Endothelial cell of umbilical vein (primary cell): ENCODE data around the gene MYO6. TPM values are rescaled to one million over a fixed set of nuclear protein-coding genes. Genes with fewer than 3 reads are reported as not detected.
"Not testable (repeated sequence)": the region's sequence is repeated elsewhere in the genome, so short reads cannot be mapped to it uniquely, and the experiment has no call there.

ENCODE experiments used
- Bru-seq: library from RNA; stranded (reverse); fragments of 400-500 nt; gene quantifications from one replicate; lab custom pipeline; 2021; lab: Mats Ljungman, UMichigan
- BruChase-seq, 2 experiments: library from RNA; stranded (reverse); fragments of 400-500 nt; gene quantifications; one replicate each; lab custom pipeline; 2021; lab: Mats Ljungman, UMichigan
- BruUV-seq: library from RNA; stranded (reverse); fragments of 400-500 nt; replicated peaks from 2 replicates; lab custom pipeline; 2021; lab: Mats Ljungman, UMichigan
- CTCF ChIA-PET: fragments of 300-600, 350-600 bp; sonication (Branson Sonifier 250); formaldehyde crosslinking; loops from one replicate; lab custom pipeline; 2021; ENCODE audit warnings: antibody characterized with exemption, inconsistent platforms; lab: Charles Lee
- POLR2A ChIA-PET: fragments of 300-600, 350-600 bp; sonication (Branson Sonifier 250); formaldehyde crosslinking; loops from one replicate; lab custom pipeline; 2021; ENCODE audit warnings: antibody characterized with exemption, inconsistent platforms; lab: Charles Lee
- DNase-seq: peaks from one replicate; pipeline ENCODE4 v3.0.0-alpha.2; 2011; ENCODE audit warnings: low read depth, low spot score
- FAIRE-seq: peaks from 2 replicates; lab custom pipeline; 2011; peaks lifted over from hg19 to GRCh38; lab: Jason Lieb, UNC
- H2AFZ ChIP-seq: 2 replicates; pipeline ENCODE4 v1.6.0; 2012; ENCODE audit warnings: low read depth, low read length, control low read depth, inconsistent platforms
- H3K27ac ChIP-seq: 2 replicates; pipeline ENCODE4 v1.5.1; 2011; ENCODE audit warnings: low read depth, mild to moderate bottlenecking, control low read depth, low read length, moderate library complexity; ENCODE audit not compliant: insufficient read depth
- H3K27me3 ChIP-seq, 2 experiments: 2 replicates each; pipeline versions ENCODE4 v1.6.0 to v1.6.1; 2011; ENCODE audit warnings: low read length in 2 of 2, mixed read lengths in 1 of 2; ENCODE audit not compliant: control insufficient read depth in 2 of 2, insufficient read depth in 2 of 2
- H3K36me3 ChIP-seq, 2 experiments: 2 replicates in 1 of 2; 3 replicates in 1 of 2; pipeline ENCODE4 v1.5.1; 2011; ENCODE audit warnings: low read length in 2 of 2, mild to moderate bottlenecking in 1 of 2, moderate library complexity in 1 of 2; ENCODE audit not compliant: control insufficient read depth in 2 of 2, insufficient read depth in 2 of 2; ENCODE audit errors: extremely low read depth in 1 of 2
- H3K4me1 ChIP-seq: 3 replicates; pipeline ENCODE4 v1.5.1; 2011; ENCODE audit warnings: mild to moderate bottlenecking, low read length; ENCODE audit not compliant: control insufficient read depth, insufficient read depth; ENCODE audit errors: extremely low read depth
- H3K4me2 ChIP-seq: 2 replicates; pipeline ENCODE4 v1.6.1; 2011; ENCODE audit warnings: low read length, control low read depth, mixed read lengths; ENCODE audit not compliant: insufficient read depth
- H3K4me3 ChIP-seq, 3 experiments: fragments of 200-600 bp in 1 of 3; sonication (generic), shearing (Covaris generic) in 1 of 3; replicated peaks in 1 of 3; 2 replicates each; pipeline ENCODE4 v1.5.1; 2011 to 2016; ENCODE audit warnings: control low read depth in 3 of 3, low read length in 3 of 3, mild to moderate bottlenecking in 2 of 3, inconsistent platforms in 1 of 3, low read depth in 1 of 3, moderate library complexity in 1 of 3; ENCODE audit not compliant: insufficient read depth in 1 of 3
- H3K79me2 ChIP-seq: 2 replicates; pipeline ENCODE4 v1.6.0; 2012; ENCODE audit warnings: low read length, inconsistent platforms; ENCODE audit not compliant: control insufficient read depth, insufficient read depth
- H3K9ac ChIP-seq: replicated peaks from 2 replicates; pipeline ENCODE3; 2011; ENCODE audit warnings: low read length, control low read depth; ENCODE audit not compliant: insufficient read depth; ENCODE audit errors: extremely low read depth
- H3K9me1 ChIP-seq: replicated peaks from 3 replicates; pipeline ENCODE4 v1.6.0; 2011; ENCODE audit warnings: mild to moderate bottlenecking, low read length; ENCODE audit not compliant: control insufficient read depth, insufficient read depth; ENCODE audit errors: extremely low read depth
- H3K9me3 ChIP-seq: replicated peaks from 2 replicates; pipeline ENCODE4 v1.5.1; 2012; ENCODE audit warnings: low read length, inconsistent platforms; ENCODE audit not compliant: control insufficient read depth, insufficient read depth
- H4K20me1 ChIP-seq: replicated peaks from 2 replicates; pipeline ENCODE3; 2011; ENCODE audit warnings: mild to moderate bottlenecking, low read length; ENCODE audit not compliant: control insufficient read depth, insufficient read depth; ENCODE audit errors: extremely low read depth
- POLR2A ChIP-seq: IDR thresholded peaks from 2 replicates; pipeline ENCODE4 v1.6.1; 2012; ENCODE audit warnings: low read depth, mild to moderate bottlenecking, control low read depth, low read length
- POLR2AphosphoS5 ChIP-seq: IDR thresholded peaks from 2 replicates; pipeline ENCODE4 v1.6.1; 2012; ENCODE audit warnings: low read depth, mild to moderate bottlenecking, control low read depth, low read length, moderate library complexity; ENCODE audit not compliant: insufficient read depth
- dilution Hi-C: fragments of 300-500 bp; cut with MboI; formaldehyde crosslinking; loops from one replicate; pipeline ENCODE4 v1.15.0; 2019; ENCODE audit warnings: low sequenced_read_pairs; ENCODE audit not compliant: extremely low pct_ligation_motif_present
- intact Hi-C: fragments of 100-400 bp; cut with micrococcal nuclease; formaldehyde crosslinking; loops from one replicate; pipeline ENCODE4 v1.10.0; 2022
- long read RNA-seq: library from polyadenylated mRNA; stranded (forward); transcript quantifications from one replicate; pipeline ENCODE4 v2.0.0, GENCODE V29; 2021
- polyA minus RNA-seq, 3 experiments: library from RNA; depleted of rRNA, polyadenylated mRNA; stranded (reverse); fragments of >200 nt; gene quantifications; 1 replicate in 1 of 3; 2 replicates in 2 of 3; pipeline ENCODE4 v1.2.3, GENCODE V29; 2011
- polyA plus RNA-seq, 4 experiments: library from polyadenylated mRNA; depleted of rRNA in 3 of 4; stranded (reverse) in 3 of 4; unstranded in 1 of 4; fragments of >200 nt; gene quantifications; 2 replicates each; pipeline versions ENCODE4 v1.2.1 to v1.2.3, GENCODE V29; 2011 to 2012; ENCODE audit warnings: missing spikeins in 1 of 4
- total RNA-seq: library from RNA; stranded (reverse); gene quantifications from 2 replicates; pipeline ENCODE4 v1.2.3, GENCODE V29; 2021
- TF ChIP-seq, protein P1 (sequence below): IDR thresholded peaks from 2 replicates; pipeline ENCODE4 v1.6.1; 2011; ENCODE audit not compliant: insufficient read depth, insufficient read length

MYO6 gene
- 68.0 and 75.0 TPM in 2 replicates for total RNA-seq
- 12.5 and 15.5 TPM in 2 replicates for polyA plus RNA-seq
- 15.0 TPM in 2 replicates for polyA plus RNA-seq (2011; cell fraction: cytosol; rRNA removed)
- polyA plus RNA-seq (2011; cell fraction: nucleus; rRNA removed): 61.4 and 64.3 TPM in 2 replicates
- polyA plus RNA-seq (2012): 49.4 and 53.5 TPM in 2 replicates
- polyA minus RNA-seq: 28.1 and 31.3 TPM in 2 replicates
- 3.9 TPM for polyA minus RNA-seq (2011; cell fraction: cytosol; rRNA and poly(A)+ RNA removed)
- polyA minus RNA-seq (2011; cell fraction: nucleus; rRNA and poly(A)+ RNA removed): 59.2 and 74.8 TPM in 2 replicates
- percentile 93 among the genes with signal in this experiment for Bru-seq, nascent RNA
- BruChase-seq, experiment 1, labeled RNA remaining after a 6-hour chase: percentile 89 among the genes with signal in this experiment
- percentile 94 among the genes with signal in this experiment for BruChase-seq, experiment 2, labeled RNA remaining after a 2-hour chase
- long read RNA-seq, full-length matches to known transcripts: 2 of 96 reads
- long read RNA-seq, partial matches to known transcripts: 9 of 96 reads
- long read RNA-seq, other reads (novel, unspliced or antisense): 85 of 96 reads

DNA sequence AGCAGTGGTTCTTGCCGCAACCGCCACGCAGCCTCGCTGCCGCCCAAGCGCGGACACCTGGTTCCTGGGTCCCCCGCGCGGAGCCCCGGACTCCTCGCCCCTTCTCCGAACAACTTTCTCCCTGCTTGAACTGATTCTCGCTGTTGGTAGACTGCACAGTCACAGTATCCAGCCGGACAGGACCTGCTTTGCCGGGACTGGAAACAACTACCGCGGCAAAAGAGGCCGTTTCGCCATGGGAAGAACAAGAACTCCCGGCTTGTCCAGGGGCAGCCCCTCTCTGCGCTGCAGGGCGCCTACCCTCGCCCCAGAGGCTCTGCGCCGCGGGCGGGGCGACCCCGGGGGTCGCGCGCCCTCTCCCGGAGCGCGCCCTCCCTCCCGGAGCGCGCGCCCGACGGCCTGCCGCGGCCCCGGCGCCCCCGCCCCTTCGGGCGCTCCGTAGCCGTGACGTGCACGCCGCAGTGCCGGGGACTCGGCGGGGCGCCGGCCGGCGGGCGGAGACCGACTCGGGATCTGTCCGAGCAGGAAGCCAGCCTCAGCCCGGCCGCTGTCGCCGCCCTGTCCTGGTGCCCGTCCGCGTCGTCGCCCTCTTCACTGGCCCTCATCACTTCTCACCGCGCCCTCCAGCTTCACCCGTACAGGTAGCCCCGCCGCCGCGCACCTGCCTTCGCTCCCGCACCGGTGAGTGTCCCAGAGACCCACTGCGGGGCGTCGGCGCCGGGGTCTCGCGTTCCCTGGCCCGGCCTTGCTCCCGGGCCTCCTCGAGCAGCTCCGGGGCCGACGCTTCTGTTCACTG, at the start of gene MYO6:
TSS of gene MYO6 (plus strand) at position 497 of the 796 bp plus-strand sequence. CDS start 68,309 bp downstream, outside the sequence.
- Histone ChIP-seq H3K36me3 (no peaks in the 10 kb centered on the region), H2AFZ (peak within 1 kb of the TSS; percentile 99), H3K9ac (peak within 1 kb of the TSS; percentile 84), H3K4me2 (peak within 1 kb of the TSS; percentile 92), H3K4me3 (peak within 1 kb of the TSS; percentile 83 to 97 (median 96)), H3K9me1 (no peaks in the 10 kb centered on the region), H3K27me3 (no peaks in the 10 kb centered on the region), H3K79me2 (peaks cover 41% of the 10 kb centered on the region), H3K9me3 (no peaks in the 10 kb centered on the region), H4K20me1 (no peaks in the 10 kb centered on the region), H3K27ac (peak within 1 kb of the TSS; percentile 70), H3K4me1 (peaks cover 45% of the 10 kb centered on the region)
- ChIA-PET CTCF (no interaction called here), POLR2A (interaction anchor here (0.6 to 1.0 kb wide), 2 partner anchors 18 to 22 kb away, joined by 3 to 4 read pairs; no protein-coding TSS in a partner anchor)
- TSS peak; percentile 48 for BruUV-seq
- DNase-seq (peak; percentile 66), FAIRE-seq (no peak)
- intact Hi-C loops (loop anchor here (2.0 kb wide), 2 partner anchors 30 to 102 kb away; no protein-coding TSS in a partner anchor), dilution Hi-C loops (no loop called here)
- TF ChIP-seq POLR2AphosphoS5 (peak; percentile 94), POLR2A (peak; percentile 86)
- TF ChIP-seq, protein P1, sequence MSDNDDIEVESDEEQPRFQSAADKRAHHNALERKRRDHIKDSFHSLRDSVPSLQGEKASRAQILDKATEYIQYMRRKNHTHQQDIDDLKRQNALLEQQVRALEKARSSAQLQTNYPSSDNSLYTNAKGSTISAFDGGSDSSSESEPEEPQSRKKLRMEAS: no peak

DNA sequence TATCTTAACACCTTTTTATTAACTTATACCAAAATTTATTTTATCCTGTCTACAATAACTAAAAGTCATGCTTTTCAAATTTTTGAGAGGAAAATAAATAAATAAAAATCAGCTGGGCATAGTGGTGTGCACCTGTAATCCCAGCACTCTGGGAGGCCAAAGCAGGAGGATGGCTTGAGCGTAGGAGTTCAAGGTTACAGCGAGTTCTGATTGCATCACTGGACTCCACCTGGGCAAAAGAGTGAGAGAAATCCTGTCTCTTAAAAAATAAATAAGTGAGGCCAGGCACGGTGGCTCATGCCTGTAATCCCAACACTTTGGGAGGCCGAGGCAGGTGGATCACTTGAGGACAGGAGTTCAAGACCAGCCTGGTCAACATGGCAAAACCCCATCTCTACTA, 40.7 kb upstream of the MYO6 start:
- BruUV-seq, intact Hi-C loops, H3K27me3 ChIP-seq, dilution Hi-C loops, H3K4me1 ChIP-seq, H2AFZ ChIP-seq, H3K27ac ChIP-seq, H3K79me2 ChIP-seq, H3K4me3 ChIP-seq, H3K9me3 ChIP-seq, H4K20me1 ChIP-seq, POLR2A ChIA-PET, H3K9ac ChIP-seq, H3K4me2 ChIP-seq, H3K9me1 ChIP-seq, FAIRE-seq, DNase-seq: not testable (repeated sequence)
- CTCF ChIA-PET: interaction anchor here (1.5 kb wide), 1 partner anchor 14 kb away, joined by 3 read pairs; no protein-coding TSS in a partner anchor
- peaks cover 10% of the 10 kb centered on the region in 2 experiments for H3K36me3 ChIP-seq
